NOMO-1 treated with dmso at 0.1 percent for 144 hours (cell line): ENCODE measurements around the gene MCEE.
A peak's percentile ranks its signal among the peaks of the same experiment; 100 is the strongest.
"Not testable (repeated sequence)": the region's sequence is repeated elsewhere in the genome, so short reads cannot be mapped to it uniquely, and the experiment has no call there.

Experiments used
- DNase-seq: peaks from one replicate; lab custom pipeline; 2025; ENCODE audit not compliant: unreplicated experiment; lab: John Stamatoyannopoulos, UW

MCEE gene

GRCh38 chr2:71130152-71130904, at the start of gene MCEE, which contains the start of gene MPHOSPH10:
MCEE (minus strand) TSS chr2:71130229; CDS start chr2:71130219, 10 bp downstream.
MPHOSPH10 (plus strand) TSS chr2:71130634; CDS start chr2:71130666, 32 bp downstream.
- peak; percentile 90 for DNase-seq

- not testable (repeated sequence) for DNase-seq
Measured at GRCh38 chr2:71178836-71179235, 48.8 kb upstream of the MCEE start.

- DNase-seq, result peak; percentile 34
Measured at GRCh38 chr2:71174207-71174606, 44.2 kb upstream of the MCEE start.

GRCh38 chr2:71173096-71173495, 43.1 kb upstream of the MCEE start:
- DNase-seq, result no peak

- no peak for DNase-seq
Measured at GRCh38 chr2:71166812-71167211, 36.8 kb upstream of the MCEE start.

- peak; percentile 4 for DNase-seq
Measured at GRCh38 chr2:71157124-71157793, 27.2 kb upstream of the MCEE start.

GRCh38 chr2:71156573-71156972, 26.5 kb upstream of the MCEE start:
- no peak for DNase-seq

- no peak for DNase-seq
Measured at GRCh38 chr2:71155846-71156245, 25.8 kb upstream of the MCEE start.

- peak; percentile 17 for DNase-seq
Measured at GRCh38 chr2:71154798-71155197, 24.8 kb upstream of the MCEE start.

GRCh38 chr2:71154279-71154678, 24.2 kb upstream of the MCEE start:
- DNase-seq, result no peak

- no peak for DNase-seq
Measured at GRCh38 chr2:71153585-71154224, 23.7 kb upstream of the MCEE start.

GRCh38 chr2:71151620-71152019, 21.6 kb upstream of the MCEE start:
- no peak for DNase-seq

- DNase-seq, result no peak
Measured at GRCh38 chr2:71150082-71150816, 20.2 kb upstream of the MCEE start.

- DNase-seq, result no peak
Measured at GRCh38 chr2:71148506-71149063, 18.6 kb upstream of the MCEE start.

GRCh38 chr2:71143782-71144181, 13.8 kb upstream of the MCEE start:
- no peak for DNase-seq

GRCh38 chr2:71136174-71136573, 6.1 kb upstream of the MCEE start:
- no peak for DNase-seq

GRCh38 chr2:71133603-71134002, 3.6 kb upstream of the MCEE start:
- DNase-seq, result no peak

GRCh38 chr2:71131387-71132166, 1.5 kb upstream of the MCEE start:
- not testable (repeated sequence) for DNase-seq

GRCh38 chr2:71130905-71131244, 846 bp upstream of the MCEE start:
- peak; percentile 25 for DNase-seq

- peak; percentile 46 for DNase-seq
Measured at GRCh38 chr2:71129902-71130151, 202 bp downstream of the MCEE start.
